GM19452 (cell line): ENCODE data around the gene NKD2.
"Not testable (repeated sequence)": the region's sequence is repeated elsewhere in the genome, so short reads cannot be mapped to it uniquely, and the experiment has no call there.

Source experiments
- ATAC-seq: cut with Tn5 transposase; IDR thresholded peaks from one replicate; pipeline ENCODE4 v1.9.1; 2021; ENCODE audit not compliant: unreplicated experiment

The NKD2 gene

GRCh38 chr5:1054799-1055775, 46.5 kb downstream of the NKD2 start:
- ATAC-seq: no peak

GRCh38 chr5:1055896-1056610, 47.5 kb downstream of the NKD2 start:
- ATAC-seq: no peak

GRCh38 chr5:1056611-1057484, 48.2 kb downstream of the NKD2 start:
- no peak for ATAC-seq

- no peak for ATAC-seq
Measured at GRCh38 chr5:1057485-1058082, 49.0 kb downstream of the NKD2 start.

- ATAC-seq: no peak
Measured at GRCh38 chr5:1058083-1058945, 49.7 kb downstream of the NKD2 start.

GRCh38 chr5:1058988-1059883, 50.6 kb downstream of the NKD2 start:
- ATAC-seq: no peak

- no peak for ATAC-seq
Measured at GRCh38 chr5:1059884-1060263, 51.3 kb downstream of the NKD2 start.

- no peak for ATAC-seq
Measured at GRCh38 chr5:1060535-1060981, 52.0 kb downstream of the NKD2 start.

- ATAC-seq: not testable (repeated sequence)
Measured at GRCh38 chr5:1061292-1061691, 52.7 kb downstream of the NKD2 start.

GRCh38 chr5:1061916-1062315, 53.3 kb downstream of the NKD2 start:
- no peak for ATAC-seq

- ATAC-seq: no peak
Measured at GRCh38 chr5:1062761-1063568, 54.4 kb downstream of the NKD2 start.

- no peak for ATAC-seq
Measured at GRCh38 chr5:1063661-1064382, 55.2 kb downstream of the NKD2 start.

GRCh38 chr5:1064383-1065142, 56.0 kb downstream of the NKD2 start:
- no peak for ATAC-seq

- no peak for ATAC-seq
Measured at GRCh38 chr5:1065143-1065750, 56.6 kb downstream of the NKD2 start.

- ATAC-seq: no peak
Measured at GRCh38 chr5:1065891-1066650, 57.5 kb downstream of the NKD2 start.
